Upper lobe of right lung (tissue), 1 donor: ENCODE measurements around the gene GLG1. TPM values are rescaled to one million over a fixed set of nuclear protein-coding genes. Genes with fewer than 3 reads are reported as not detected.

Experiments
- ATAC-seq: fragments of 200-7000 bp; cut with Tn5 transposase; one replicate; pipeline ENCODE4 v1.9.1; 2020; ENCODE audit warnings: mild to moderate bottlenecking, moderate library complexity
- DNase-seq: peaks from one replicate; pipeline ENCODE4 v3.0.0-alpha.2; 2020
- H3K27ac ChIP-seq: fragments of 200-600 bp; one replicate; pipeline ENCODE4 v1.8.0; 2022
- H3K27me3 ChIP-seq: fragments of 200-600 bp; one replicate; pipeline ENCODE4 v1.8.0; 2022; ENCODE audit warnings: mild to moderate bottlenecking
- H3K36me3 ChIP-seq: fragments of 200-600 bp; one replicate; pipeline ENCODE4 v1.8.0; 2022
- H3K4me1 ChIP-seq: fragments of 200-600 bp; one replicate; pipeline ENCODE4 v1.8.0; 2022
- H3K4me3 ChIP-seq: fragments of 200-600 bp; one replicate; pipeline ENCODE4 v1.8.0; 2022; ENCODE audit warnings: mild to moderate bottlenecking
- H3K9me3 ChIP-seq: fragments of 200-600 bp; one replicate; pipeline ENCODE4 v1.8.0; 2022
- intact Hi-C: fragments of 100-400 bp; cut with DNase I; formaldehyde crosslinking; loops from one replicate; pipeline ENCODE4 v1.11.0; 2022
- total RNA-seq: library from RNA; stranded (reverse); fragmentation: NEBNext Ultra II Directional; extraction: Animal tissue kit (Norgen Biotek cat#: 25700); gene quantifications from one replicate; pipeline ENCODE4 v1.2.1, GENCODE V29; 2021
- TF ChIP-seq, protein P1 (sequence below): fragments of 200-600 bp; IDR thresholded peaks from one replicate; pipeline ENCODE4 v1.8.0; 2022; ENCODE audit warnings: antibody characterized with exemption
- donor health status: DM: no; HTN: yes; CAD: no; lungs with severe emphysema.

GLG1 gene
- total RNA-seq, 1 donor from 2014 or later, result 112 TPM

DNA sequence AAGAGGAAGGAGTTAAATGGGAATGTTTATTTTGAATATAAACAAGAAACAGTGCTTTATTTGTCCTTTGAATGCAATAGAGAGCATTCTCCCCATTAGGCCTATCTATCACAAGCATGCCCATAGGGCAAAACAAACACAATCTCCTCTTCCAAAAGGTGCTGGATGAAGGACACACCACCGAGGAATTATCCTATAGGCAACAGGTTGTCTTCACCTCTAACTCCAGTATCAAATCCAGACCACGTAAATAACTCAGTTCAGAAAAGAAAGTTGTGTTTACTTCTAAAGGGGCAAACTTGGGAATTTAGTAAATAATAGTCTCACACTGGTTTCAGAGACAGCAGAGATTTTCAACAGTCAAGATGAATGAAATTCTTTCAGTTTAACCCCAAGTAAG is 101.9 kb downstream of the GLG1 start:
- H3K27ac ChIP-seq, result no peak overlapping the region
- no peaks in the 10 kb centered on the region for H3K27me3 ChIP-seq
- no peaks in the 10 kb centered on the region for H3K9me3 ChIP-seq
- ATAC-seq, result no peak
- peaks cover 38% of the 10 kb centered on the region for H3K36me3 ChIP-seq
- intact Hi-C loops, result no loop called here
- TF ChIP-seq, protein P1, sequence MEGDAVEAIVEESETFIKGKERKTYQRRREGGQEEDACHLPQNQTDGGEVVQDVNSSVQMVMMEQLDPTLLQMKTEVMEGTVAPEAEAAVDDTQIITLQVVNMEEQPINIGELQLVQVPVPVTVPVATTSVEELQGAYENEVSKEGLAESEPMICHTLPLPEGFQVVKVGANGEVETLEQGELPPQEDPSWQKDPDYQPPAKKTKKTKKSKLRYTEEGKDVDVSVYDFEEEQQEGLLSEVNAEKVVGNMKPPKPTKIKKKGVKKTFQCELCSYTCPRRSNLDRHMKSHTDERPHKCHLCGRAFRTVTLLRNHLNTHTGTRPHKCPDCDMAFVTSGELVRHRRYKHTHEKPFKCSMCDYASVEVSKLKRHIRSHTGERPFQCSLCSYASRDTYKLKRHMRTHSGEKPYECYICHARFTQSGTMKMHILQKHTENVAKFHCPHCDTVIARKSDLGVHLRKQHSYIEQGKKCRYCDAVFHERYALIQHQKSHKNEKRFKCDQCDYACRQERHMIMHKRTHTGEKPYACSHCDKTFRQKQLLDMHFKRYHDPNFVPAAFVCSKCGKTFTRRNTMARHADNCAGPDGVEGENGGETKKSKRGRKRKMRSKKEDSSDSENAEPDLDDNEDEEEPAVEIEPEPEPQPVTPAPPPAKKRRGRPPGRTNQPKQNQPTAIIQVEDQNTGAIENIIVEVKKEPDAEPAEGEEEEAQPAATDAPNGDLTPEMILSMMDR, result no peak
- H3K4me3 ChIP-seq, result no peak overlapping the region
- DNase-seq, result no peak
- no peaks in the 10 kb centered on the region for H3K4me1 ChIP-seq

DNA sequence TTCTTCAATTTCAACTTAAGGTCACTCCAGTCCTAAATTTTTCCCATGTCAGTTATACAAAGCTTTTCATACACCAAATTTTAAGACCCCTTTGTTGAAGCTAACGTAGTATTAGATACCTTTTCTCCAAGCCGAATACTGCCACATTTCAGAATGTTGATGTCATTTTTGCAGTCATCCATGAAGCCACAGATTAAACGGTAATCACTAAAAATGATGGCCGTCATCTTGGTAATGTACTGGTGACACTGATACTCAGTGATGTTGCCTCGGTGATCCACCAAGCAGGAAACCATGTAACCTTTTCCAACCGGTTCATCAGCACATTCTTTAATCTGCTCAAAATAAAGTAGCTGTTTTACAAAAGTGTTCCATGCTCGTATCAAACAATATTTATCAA is 103.5 kb downstream of the GLG1 start:
- Histone ChIP-seq H3K4me3 (no peak overlapping the region), H3K36me3 (peaks cover 38% of the 10 kb centered on the region), H3K9me3 (no peaks in the 10 kb centered on the region), H3K27me3 (no peaks in the 10 kb centered on the region), H3K27ac (no peak overlapping the region), H3K4me1 (no peaks in the 10 kb centered on the region)
- intact Hi-C loops, result no loop called here
- no peak for ATAC-seq
- TF ChIP-seq, protein P1, result no peak
- no peak for DNase-seq

DNA sequence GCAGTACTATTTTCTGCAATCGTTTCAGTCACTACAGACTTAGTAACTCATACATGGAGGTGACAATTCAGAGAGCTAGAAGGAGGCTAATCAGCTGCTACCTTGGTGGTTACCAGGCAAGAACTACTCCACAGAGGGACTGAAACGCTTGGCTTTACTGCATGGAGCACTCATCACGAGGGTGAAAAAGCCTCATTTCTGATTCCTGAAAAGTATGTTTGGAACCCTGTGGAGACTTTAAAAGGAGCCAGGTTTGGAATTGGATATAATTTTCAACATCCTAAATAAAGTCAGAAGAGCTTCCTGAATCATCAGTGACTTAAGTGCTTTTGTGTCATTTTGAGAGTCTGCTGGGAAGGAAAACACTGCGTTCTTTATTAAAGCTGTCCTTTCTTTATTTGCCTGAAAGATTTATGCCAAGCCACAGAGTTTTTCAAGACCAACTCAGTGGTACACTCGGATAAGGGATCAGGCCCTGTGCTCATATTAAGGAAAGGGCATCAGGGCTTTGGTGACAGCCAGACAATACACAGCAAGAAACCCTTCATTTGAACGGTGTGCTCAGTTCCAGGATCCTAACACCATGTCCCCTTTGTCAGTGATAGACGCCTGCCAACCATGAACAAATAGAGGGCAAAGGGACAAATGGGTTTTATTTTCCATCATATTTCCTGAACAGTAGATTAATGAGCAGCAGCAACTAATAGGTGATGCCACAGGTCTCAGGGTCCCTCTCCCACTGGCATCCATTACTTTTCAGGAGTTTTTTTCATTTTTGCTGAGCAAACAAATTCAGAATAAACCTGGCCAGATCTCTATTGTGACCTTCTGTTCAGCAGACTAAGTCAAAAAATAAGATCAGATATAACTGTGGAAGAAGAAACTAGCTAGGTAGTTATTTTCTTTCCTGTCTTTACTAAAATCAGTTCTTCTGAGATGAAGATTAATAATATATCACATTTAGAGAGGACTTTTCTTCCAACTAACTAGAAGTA is 105.1 kb downstream of the GLG1 start:
- DNase-seq, result no peak
- H3K27me3 ChIP-seq, result no peaks in the 10 kb centered on the region
- no peaks in the 10 kb centered on the region for H3K4me1 ChIP-seq
- no peak overlapping the region for H3K27ac ChIP-seq
- H3K36me3 ChIP-seq, result peaks cover 30% of the 10 kb centered on the region
- intact Hi-C loops, result no loop called here
- TF ChIP-seq, protein P1, result no peak
- H3K9me3 ChIP-seq, result no peaks in the 10 kb centered on the region
- no peak for ATAC-seq
- no peak overlapping the region for H3K4me3 ChIP-seq

DNA sequence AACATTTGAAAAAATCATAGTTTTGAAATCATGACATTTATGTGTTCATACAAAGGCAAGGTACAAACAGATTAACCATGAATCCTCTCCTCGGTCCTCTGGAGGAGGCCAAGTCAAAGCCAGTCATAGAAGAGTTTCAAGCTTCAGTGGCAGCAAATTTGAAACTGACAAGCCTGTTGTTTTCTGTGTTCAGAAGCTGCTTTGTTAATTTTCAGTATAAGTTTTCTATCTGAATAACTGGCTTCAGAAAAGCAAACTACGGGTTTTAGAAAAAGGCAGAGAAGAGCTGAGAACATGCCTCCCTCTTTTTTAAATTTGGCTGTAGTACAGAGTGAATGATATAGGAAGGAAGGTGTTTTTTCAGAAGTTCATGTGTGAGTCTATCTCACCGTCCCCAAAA is 106.0 kb downstream of the GLG1 start:
- Histone ChIP-seq H3K4me1 (no peaks in the 10 kb centered on the region), H3K9me3 (no peaks in the 10 kb centered on the region), H3K27ac (no peak overlapping the region), H3K27me3 (no peaks in the 10 kb centered on the region), H3K36me3 (peaks cover 34% of the 10 kb centered on the region), H3K4me3 (no peak overlapping the region)
- ATAC-seq (no peak), DNase-seq (no peak)
- intact Hi-C loops, result no loop called here
- TF ChIP-seq, protein P1, result no peak

DNA sequence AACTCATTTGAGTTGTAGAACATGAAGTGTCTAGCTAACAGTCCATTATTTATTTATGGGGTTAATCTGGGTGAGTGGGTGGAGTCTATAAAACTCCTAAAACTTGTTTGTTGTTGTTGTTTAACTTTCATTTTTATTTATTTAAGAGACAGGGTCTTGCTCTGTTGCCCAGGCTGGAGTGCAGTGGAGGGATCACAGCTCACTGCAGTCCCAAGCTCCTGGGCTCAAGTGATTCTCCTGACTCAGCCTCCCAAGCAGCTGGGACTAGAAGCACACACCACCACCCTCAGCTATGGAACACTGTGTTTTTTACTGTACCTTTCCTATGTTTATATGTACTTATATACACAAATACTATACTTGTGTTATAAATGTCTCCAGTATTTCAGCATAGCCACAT is 107.8 kb downstream of the GLG1 start:
- no peaks in the 10 kb centered on the region for H3K4me1 ChIP-seq
- ATAC-seq (no peak), DNase-seq (no peak)
- intact Hi-C loops, result no loop called here
- H3K36me3 ChIP-seq, result peaks cover 51% of the 10 kb centered on the region
- TF ChIP-seq, protein P1, result no peak
- H3K9me3 ChIP-seq, result no peaks in the 10 kb centered on the region
- no peak overlapping the region for H3K27ac ChIP-seq
- H3K27me3 ChIP-seq, result no peaks in the 10 kb centered on the region
- H3K4me3 ChIP-seq, result no peak overlapping the region
